ENCODE measurements around the gene TM9SF4.
"Not testable (repeated sequence)": the region's sequence is repeated elsewhere in the genome, so short reads cannot be mapped to it uniquely, and the experiment has no call there.

TM9SF4 gene

DNA sequence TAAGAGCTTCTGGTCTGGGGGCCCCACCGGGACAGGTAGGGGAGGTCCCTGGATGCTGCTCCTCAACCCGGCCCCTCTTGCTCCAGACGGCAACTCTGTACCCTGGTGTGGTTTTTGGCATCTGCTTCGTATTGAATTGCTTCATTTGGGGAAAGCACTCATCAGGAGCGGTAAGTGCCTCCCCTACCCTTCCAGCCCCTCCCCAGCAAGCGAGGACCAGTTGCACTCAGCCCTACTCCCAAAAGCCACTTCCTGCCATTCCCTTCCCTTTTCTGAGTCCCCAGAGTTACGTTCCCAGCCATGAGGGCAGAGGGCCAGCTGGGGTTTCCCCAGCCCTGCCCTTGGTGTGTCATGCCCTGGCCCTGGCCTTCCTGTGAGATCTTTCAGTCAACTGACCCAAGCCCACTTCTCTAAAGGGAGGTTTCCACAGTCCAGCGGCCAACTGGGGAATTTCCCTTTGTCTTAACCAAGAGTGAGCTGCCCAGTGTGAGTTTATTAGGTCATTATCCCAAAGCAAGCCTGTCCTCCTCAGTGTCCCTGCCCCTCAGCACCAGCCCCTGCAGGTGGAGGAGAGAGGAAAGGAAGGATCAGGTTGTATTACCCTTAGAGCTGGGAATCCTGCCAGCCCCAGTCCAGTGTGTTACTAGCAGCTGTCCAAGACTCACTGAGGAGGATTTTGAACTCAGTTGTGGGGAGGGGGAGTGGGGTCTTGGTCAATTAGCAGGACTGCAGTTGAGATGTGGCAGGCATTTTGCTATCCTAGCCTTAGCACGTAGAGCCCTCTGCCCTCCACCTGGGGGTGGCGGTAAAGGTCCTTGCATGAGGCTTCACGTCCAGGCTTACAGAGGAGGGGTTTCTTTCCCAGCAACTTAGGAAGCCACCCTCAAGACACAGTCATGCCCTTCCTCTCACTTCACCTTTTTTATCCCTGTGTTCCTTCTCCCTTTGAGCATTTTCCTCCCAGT, 45.8 kb downstream of the TM9SF4 start:
- peak; percentile 15 for DNase-seq (ENCODE audit: low spot score)

DNA sequence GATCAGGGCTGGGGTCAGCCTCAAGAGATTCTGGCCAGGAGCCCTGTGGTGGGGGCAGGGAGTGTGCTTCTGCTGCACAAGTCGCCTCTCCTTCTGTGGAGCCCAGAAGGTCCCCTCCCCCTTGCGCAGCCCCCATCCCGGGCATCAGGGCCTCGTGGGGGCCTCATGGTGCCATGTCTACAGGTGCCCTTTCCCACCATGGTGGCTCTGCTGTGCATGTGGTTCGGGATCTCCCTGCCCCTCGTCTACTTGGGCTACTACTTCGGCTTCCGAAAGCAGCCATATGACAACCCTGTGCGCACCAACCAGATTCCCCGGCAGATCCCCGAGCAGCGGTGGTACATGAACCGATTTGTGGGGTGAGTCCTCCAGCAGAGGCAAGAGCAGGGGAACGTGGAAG, 48.1 kb downstream of the TM9SF4 start:
- DNase-seq (ENCODE audit: low spot score), result no peak

DNA sequence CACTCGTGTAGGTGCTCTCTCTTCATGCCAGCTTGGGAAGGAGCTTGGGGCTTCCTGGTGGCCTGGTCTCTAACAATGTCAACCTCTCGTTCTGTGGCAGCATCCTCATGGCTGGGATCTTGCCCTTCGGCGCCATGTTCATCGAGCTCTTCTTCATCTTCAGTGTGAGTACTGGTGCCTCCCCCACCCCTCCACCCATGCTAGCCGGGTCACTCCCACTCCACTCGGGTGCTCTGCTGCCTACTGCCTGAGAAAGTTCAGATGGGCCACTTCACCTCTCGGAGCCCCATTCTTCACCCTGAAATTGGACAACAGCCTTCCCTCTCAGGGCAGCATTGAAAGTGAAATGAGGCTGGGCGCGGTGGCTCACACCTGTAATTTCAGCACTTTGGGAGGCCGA, 48.8 kb downstream of the TM9SF4 start:
- DNase-seq (ENCODE audit: low spot score), result no peak

DNA sequence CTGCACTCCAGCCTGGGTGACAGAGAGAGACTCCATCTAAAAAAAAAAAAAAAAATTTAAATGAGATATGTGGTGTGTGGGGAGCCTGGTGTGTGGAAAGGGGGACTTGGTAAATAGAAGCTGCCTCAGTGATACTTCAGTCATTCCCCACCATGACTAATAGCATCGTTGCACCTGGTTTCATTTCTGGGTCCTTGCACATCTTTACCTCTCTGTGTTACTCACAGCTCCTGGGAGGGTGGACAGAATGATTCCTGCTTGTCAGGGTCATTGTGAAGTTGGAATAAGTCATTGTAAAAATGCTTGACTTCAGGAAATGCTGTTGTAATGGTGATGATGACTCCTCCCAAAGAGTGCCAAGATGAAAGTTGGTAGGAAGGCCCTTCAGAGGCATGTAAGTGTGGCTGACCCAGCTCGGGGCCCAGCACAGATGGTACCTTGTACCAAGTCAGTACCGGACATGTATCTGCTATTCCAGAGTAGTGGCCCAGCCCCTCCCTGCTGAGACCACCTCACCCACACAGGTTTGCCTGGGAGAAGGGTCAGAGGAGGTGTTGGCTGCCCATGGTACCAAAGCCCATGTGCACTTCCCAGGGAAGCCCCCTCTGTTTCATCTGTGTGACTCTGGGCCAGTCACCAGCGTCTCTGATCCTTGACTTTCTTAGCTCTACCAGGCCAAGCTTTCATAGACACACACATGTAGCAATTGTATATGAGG, 49.6 kb downstream of the TM9SF4 start:
- DNase-seq (ENCODE audit: low spot score), result no peak

DNA sequence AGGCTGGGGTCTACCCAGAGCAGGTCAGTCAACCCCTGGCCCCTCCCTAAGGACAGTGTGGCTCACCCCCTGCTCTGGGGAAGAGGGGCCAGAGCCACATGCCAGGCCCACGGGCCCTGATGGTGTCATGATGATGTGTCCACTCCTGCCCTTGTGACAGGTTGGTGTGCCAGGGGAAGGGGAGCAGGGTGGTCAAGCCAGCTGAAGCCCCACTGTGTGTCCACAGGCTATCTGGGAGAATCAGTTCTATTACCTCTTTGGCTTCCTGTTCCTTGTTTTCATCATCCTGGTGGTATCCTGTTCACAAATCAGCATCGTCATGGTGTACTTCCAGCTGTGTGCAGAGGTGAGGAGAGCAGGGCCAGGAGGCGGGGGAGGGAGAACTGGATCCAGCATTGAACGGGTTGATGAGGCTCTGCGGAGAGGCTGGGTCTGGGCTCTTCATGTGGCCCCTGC, 50.3 kb downstream of the TM9SF4 start:
- DNase-seq (ENCODE audit: low spot score), result no peak

DNA sequence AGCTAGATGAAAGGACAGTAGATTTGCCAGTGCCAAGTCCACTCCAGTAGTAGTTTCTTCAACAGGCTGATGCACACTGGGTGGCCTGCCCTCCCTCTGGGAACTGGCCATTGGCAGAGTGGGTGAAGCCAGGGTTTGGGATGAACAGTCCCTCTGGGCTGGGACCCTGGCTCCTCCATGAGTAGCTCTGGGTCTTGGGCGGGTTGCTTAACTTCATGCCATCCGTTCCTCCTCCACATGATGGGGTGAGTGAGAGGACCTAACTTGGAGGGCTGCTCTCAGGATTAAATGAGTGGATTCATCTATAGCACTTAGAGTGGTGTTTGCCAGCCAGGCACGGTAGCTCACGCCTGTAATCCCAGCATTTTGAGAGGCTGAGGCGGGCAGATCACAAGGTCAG, 50.8 kb downstream of the TM9SF4 start:
- DNase-seq (ENCODE audit: low spot score), result no peak

DNA sequence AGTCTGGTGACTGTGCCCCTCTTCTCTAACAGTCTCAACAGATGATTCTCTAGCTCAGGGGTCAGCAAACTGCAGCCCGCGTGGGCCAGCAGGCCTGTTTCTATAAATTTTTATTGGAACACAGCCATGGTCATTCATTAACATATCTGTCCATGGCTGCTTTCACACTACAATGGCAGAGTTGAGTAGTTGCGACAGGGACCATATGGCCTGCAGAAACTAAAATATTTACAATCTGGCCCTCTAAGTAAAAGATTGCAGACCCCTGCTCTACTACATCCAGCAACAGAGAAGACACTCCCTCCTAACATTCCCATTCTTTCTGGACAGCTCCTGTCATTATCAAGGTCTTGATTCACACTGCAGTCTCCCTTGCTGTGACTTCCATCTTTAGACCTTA, 52.8 kb downstream of the TM9SF4 start:
- DNase-seq (ENCODE audit: low spot score), result no peak

DNA sequence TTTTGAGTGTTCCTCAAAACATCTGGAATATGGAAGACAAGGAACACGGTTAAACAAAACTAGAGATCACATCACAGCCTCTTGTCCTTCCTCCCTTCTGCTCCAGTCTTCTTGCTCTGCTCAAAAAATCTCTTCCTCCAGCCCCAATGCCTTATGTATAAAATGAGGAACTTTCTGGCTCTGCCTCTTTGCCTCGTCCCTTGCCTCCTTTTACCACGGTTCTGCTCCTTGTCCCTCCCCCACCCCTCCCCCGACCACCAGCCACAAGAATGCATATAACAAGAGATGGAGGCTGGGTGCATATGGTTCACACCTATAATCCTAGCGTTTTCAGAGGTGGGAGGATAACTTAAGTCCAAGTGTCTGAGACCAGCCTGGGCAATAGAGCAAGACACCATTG, 54.4 kb downstream of the TM9SF4 start:
- no peak for DNase-seq (ENCODE audit: low spot score)

DNA sequence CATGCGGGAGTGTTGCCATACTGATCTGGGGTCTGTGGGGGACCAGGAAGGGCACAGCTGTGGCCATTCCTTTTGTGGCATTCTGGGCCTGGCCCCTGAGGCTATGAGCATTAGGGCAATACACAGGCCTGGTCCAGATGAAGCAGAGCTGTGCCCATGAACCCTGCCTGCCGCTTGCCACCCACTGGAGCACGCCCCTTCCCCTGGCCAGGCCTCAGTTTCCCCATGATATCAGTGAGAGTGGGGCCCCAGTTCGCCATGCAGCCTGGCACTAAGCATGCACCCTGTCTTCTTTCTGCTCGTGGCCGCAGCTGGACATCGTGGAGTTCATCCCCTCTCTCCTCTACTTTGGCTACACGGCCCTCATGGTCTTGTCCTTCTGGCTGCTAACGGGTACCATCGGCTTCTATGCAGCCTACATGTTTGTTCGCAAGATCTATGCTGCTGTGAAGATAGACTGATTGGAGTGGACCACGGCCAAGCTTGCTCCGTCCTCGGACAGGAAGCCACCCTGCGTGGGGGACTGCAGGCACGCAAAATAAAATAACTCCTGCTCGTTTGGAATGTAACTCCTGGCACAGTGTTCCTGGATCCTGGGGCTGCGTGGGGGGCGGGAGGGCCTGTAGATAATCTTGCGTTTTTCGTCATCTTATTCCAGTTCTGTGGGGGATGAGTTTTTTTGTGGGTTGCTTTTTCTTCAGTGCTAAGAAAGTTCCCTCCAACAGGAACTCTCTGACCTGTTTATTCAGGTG, 55.6 kb downstream of the TM9SF4 start:
- DNase-seq (ENCODE audit: low spot score), result no peak

DNA sequence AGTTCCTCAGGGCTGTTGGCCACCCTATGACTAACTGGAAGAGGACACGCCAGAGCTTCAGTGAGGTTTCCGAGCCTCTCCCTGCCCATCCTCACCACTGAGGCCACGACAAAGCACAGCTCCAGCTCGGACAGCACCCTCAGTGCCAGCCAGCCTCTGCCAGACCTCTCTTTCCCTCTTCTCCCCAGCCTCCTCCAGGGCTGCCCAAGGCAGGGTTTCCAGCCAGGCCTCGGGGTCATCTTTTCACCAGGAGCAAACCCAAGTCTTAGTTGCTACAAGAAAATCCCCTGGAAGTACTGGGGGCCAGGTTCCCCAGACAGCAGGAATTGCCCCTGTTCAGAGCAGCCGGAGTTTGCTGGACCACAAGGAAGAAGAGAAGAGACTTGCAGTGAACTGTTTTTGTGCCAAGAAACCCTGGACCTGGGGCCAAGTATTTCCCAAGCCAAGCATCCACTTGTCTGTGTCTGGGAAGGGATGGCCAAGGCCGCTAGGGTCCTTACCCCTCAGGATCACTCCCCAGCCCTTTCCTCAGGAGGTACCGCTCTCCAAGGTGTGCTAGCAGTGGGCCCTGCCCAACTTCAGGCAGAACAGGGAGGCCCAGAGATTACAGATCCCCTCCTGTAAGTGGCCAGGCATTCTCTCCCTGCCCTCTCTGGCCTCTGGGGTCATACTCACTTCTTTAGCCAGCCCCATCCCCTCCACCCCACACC, 56.5 kb downstream of the TM9SF4 start:
- no peak for DNase-seq (ENCODE audit: low spot score)

DNA sequence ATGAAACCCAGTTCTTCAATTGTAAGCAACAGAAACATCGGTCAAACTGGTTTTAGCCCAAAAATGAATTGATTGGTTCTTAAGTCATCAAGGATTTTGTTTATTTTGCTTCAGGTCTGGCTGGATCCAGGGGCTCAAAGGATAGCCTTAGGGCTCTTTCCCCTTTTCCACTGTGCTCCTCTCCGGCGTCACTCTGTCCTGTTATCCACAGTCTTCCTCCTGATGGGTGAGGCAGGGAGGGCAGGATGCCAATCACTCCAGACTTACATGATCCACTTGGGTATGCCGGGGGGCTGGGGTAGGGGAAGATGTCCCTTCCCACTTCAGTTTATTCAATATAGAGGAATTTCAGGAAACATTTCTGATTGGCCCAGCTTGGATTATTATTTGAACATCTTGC, 58.0 kb downstream of the TM9SF4 start:
- no peak for DNase-seq (ENCODE audit: low spot score)

DNA sequence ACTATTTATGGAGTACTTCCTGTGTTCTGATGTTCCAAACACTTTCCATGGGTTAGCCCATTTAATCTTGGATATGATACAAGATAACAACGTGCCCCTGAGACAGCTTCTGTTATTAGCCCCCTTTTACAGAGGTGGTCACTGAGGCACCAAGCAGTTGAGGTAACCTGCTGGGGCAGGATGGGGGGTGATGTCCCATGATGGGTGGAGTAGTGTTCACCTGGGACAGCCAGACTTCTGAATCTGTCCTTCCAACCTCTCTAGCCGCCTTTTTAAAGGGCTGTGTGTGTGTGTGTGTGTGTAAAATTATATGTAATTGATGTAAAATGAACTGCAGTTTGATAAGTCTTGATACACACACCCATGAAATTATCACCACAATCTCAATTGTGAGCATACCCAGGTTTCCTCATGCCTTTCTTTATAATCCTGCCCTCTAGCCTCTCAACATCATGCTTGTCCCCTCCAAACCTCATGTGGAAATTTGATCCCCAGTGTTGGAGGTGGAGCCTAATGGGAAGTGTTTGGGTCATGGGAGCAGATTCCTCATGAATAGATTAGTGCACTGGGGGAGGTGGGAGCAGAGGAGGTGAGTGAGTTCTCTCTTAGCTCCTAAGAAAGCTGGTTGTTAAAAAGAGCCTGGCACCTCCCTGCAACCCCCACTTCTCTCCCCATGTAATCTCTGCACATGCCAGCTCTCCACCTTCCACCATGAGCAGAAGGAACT, 58.8 kb downstream of the TM9SF4 start:
- DNase-seq (ENCODE audit: low spot score), result no peak

DNA sequence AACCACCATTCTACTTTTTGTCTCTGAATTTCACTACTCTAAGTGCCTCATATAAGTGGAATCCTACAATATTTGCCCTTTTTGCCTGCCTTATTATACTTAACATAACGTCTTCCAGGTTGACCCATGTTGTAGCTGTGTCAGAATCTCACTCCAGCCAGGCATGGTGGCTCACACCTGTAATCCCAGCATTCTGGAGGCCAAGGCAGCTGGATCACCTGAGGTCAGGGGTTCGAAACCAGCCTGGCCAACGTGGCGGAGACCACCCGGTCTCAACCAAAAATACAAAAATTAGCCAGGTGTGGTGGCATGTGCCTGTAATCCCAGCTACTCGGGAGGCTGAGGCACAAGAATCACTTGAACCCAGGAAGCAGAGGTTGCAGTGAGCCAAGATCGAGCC, 68.2 kb downstream of the TM9SF4 start:
- not testable (repeated sequence) for DNase-seq (ENCODE audit: low spot score)

DNA sequence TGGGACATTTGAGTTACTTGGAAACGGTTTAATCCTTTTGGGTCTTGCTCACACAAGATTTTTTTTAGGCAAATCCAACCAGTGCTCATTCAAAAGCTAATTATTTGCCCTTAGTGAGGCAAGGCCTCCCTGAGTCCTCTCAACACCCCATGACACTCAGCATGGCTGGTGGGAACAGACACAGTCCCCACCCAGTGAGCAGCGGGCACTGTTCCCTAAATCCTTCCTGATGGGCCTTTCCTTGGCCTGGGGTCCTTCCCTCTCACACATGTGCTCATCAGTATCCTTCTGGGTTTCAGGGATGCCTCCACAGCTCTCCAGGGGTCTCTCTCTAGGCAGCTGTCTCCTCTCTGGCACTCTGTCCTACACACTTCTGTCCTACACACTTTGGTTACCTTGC, 70.0 kb downstream of the TM9SF4 start:
- no peak for DNase-seq (ENCODE audit: low spot score)

DNA sequence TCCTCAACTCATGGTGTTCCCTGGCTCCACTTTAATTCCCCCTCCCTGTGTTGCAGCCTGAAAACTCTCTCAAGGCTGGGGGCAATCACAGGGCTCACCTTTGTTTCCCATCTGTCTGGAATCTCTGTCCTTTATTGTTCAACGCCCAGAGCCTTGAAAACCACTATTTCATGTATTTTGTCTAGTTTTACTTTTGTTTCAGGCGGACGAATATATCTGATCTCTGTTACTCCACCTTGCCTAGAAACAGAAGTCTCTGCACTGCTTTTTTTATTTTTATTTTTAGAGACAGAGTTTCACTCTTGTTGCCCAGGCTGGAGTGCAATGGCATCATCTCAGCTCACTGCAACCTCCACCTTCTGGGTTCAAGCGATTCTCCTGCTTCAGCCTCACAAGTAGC, 70.4 kb downstream of the TM9SF4 start:
- no peak for DNase-seq (ENCODE audit: low spot score)

DNA sequence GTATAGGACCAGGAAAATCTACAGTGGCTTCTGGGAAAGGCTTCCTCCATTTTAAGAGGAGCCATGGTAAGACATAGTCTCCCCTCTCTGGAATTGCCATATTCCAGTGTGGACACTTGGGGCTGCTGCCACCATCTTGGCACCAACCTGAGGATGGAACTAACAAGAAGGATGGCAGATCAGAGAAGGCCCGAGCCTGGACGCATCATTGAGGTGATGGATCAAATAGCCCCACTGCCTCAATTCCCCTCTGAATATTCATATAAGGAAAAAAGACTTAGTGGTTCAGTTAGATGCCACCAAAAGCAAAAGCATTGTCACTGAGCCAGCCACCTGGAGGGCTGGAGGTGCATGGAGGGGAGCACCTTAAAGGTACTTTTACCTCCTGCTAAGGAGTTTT, 72.1 kb downstream of the TM9SF4 start:
- no peak for DNase-seq (ENCODE audit: low spot score)

DNA sequence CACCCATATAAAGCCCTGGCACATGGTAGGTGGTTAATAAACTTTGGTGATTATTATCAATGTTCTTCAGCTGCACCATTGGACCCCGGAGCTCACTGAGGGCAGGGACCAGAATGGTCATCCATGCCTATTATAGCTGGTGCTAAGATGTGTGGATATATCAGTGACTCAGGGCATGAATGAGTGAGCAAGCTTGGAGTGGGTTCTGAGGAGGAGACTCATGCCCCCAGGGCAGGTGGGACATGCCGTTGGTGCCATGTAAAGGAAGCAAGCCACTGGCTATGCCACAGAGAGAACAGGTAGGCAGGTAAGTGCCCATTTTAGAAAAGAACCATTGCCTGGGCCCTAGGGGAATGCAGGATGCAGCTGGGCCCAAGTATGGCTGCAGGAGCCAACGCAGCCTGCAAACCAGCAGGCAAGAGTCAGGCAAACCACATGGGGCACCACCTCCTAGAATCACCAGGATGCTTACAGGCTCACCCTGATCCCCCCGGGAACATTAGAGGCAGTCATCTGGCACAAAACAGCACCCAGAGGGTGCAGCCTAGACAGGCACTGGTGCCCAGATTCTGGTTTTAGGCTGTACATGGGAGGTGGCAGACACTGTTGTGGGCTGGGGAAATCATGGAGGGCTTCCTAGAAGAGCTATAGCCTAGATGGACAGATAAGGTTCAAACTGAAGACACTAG, 74.6 kb downstream of the TM9SF4 start:
- no peak for DNase-seq (ENCODE audit: low spot score)

DNA sequence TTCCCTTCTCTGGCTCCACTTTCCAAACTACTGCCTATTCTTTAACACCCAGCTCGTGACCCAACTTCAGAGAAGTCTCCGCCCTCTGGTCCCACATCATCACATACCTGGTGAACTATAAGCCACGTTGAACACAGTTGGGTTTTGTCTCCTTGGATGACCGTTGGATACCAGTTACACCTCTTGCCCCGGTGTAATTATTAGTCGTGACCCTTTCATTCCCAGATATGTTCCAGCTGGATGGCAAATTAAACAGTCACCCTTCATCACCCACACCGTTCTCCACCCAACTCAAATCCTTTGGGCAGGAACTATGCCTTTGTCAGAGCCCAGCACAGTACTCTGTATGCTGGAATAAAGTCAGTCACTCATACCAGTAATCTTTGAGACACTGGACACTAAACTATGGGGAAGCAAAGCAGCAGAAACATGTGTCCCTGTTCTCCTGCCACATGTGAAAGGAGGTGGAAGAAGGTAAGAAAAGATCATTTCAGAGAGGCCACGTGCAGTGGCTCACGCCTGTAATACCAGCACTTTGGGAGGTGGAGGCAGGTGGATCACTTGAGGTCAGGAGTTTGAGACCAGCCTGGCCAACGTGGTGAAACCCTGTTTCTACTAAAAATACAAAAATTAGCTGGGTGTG, 75.6 kb downstream of the TM9SF4 start:
- DNase-seq (ENCODE audit: low spot score), result no peak

DNA sequence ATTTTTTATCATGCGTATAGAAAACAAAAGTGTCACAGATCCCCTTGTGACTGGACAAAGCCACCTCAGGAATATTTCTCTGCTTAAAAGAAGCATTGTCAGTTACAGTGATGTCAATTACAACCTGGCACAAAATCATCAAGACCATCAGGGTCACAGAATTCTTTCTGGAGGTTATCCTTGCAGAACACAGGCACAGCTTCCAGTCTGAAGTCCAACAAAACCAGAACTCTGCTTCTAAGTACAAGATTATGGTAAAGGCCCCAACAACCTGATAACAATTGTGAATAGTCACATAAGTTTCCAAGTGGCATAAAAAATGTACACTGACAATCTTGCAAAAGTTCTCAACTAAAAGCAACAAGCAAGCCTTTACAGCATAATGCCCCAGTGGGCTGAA, 77.0 kb downstream of the TM9SF4 start:
- DNase-seq (ENCODE audit: low spot score), result no peak
